SKM-1 (cell line): ENCODE results near the gene GALNT12.

Source experiments
- DNase-seq: peaks from one replicate; lab custom pipeline; 2025; ENCODE audit not compliant: unreplicated experiment; lab: John Stamatoyannopoulos, UW

GALNT12 gene

DNA sequence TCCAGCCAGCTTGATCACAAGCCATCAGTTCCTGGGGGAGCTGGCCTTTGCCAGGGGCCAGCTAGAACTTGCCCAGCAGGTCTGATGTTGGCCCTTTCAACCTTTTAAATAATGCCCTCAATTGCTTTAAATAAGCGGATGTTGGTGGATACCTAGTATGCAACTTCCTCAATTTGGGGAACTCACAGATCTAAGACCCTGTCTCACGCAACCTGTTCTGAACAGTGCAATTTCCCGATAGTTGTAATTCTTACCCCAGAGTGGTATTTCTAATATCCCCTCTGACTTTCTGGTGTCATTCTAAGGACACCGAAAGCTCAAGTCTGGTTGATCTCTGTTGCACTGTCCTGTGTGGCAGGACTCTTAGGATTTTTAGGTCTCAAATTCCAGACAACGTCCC lies 23.1 kb downstream of the GALNT12 start:
- DNase-seq: no peak

DNA sequence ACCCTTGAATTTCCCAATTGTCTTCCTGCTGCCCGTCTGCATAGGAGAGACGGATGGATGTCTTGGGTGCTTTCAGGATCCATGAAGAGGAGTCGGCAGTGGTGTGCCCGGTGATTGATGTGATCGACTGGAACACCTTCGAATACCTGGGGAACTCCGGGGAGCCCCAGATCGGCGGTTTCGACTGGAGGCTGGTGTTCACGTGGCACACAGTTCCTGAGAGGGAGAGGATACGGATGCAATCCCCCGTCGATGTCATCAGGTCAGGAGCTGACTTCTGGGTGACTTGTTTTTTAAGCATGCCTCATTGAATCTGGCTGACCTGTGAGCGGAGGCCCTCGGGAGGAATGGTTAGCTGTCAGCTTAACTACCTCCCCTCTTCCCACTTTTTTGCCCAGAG lies 24.2 kb downstream of the GALNT12 start:
- no peak for DNase-seq

DNA sequence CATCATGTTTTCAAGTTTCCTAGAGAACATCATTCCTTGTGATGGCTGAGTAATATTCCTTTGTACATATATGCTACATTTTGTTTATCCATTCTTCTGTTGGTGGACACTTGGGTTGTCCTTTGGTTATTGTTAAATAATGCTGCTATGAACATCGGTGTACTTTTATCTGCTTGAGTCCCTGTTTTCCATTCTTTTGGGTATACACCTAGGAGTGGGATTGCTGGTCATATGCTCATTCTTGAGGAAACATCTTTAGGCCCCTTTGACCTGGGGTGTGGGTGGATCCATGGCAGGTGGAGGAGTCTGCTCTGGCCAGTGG lies 25.3 kb downstream of the GALNT12 start:
- no peak for DNase-seq

DNA sequence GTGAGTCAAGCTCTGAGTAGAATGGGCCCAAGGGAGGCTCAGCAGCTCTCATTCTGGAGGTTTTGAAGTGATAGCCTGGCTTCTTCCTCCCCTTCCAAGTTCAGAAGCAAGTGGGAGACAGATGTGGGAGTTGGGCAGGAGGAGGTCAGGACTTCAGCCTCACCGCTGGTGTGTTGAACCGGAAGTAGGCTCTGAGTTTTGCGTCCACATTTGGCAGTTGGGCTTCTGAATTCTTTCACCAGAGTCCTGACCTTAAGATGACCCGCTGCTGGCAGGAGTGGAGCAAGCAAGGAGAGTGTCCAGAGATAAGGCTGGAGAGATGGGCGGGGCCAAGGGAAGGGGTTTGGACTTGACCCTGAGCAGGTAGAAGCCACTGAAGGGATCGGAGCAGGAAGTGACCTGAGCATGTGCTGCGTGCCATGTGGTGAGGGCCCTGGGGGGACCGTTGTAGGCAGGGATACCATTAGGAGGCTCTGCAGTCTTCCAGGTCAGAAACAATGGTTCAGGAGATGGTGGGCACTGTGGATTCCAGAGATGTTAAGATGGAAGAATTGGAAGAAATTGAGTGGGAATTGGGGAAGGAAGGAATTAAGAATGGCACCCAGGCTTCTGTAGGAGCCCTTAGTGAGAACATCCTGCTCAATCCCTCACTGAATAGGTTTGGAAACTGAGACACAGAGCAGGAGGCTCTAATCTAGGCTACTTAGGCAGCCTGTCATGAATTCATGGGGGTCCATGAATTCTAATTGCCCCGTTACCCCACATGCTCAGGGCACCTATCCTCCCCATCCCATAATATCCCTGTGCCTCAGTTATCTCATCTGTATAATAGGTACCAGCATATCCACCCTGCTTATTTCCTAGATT lies 25.9 kb downstream of the GALNT12 start:
- DNase-seq: no peak

DNA sequence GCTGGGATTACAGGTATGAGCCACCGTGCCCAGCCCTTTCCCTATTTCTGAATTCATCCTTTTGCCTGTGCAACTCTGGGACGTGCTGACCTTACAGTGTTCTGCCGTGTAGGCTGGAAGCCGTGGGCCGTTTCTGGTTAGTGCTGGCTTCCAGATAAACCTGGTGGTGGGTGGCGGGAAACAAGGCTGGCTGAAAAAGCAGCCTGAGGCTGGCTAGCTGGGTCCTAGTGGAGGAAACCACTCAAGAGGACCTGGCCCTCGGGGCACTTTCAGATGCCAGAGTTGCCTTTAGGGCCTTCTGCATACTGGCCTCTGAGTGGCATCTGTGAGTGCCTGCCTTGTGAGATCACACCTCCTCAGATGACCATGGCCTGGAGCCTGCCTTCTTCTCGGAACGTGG lies 26.9 kb downstream of the GALNT12 start:
- no peak for DNase-seq

DNA sequence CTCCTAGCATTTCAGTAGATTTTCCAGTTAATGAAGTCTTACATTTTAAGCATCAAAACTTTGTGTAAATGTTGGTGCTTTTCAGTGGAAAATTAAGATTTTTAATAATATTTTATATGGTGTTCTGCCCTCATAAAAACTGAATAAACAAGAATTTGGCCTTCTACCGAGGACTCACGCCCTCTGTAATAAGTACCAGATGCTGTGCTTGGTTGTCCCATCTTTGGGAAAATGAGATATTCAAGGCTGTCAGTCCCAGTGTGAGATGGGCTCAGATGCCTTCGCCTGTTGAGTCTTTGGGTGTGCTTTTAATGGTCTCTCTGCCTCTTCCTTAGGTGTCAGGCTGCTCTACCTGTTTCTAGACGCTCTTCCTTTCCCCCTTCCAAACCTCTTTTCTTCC lies 28.7 kb downstream of the GALNT12 start:
- no peak for DNase-seq

DNA sequence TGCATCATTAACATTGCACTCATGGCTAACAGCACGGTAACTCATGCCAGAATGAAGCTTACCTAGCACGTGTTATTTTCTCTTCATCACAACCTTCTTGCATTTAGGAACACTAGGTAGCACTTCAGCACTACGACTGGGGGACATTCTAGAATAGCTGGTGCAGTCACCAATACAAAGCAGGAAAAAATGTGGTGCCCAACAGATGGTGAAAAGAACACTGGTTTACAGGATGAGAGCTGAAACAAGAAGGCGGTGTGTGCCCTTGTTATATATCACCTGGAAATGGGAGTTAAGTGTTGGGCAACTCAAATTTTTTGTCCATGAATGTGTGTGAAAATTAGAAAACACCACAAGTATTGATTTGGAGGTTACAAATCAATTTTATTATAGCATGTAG lies 30.0 kb downstream of the GALNT12 start:
- DNase-seq: no peak

DNA sequence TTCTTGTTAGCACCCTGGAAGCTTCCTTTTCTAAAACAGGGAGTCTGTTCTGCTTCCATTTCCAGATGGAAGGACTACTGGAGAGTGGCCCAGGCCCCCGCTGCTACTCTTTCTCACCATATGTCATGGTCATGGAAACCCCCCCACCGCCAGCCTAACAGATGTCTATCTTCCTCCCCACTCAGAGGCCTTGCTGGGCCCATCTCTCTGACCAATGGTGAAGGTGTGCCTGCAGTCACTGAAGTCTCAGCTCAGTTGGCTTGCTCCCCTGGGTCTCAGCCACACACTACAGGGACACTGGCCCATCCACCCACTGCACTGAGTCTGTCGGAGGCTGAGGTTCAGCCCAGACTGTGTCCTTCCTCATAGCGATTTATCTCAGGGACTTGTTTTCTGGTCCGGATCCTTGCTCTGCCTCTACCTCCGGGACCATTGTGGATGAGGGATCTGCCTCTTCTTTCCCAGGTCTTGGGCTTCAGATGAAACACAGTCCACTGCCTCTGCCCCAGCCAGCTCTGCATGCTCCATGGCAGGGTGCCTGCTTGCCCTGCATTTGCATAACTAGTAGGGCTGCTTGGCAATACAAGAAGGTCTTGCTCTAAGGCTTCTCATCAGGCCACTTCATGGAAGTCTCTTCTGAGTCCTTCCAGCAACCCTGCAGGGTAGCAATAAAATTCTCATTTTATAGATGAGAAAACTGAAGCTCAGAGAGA lies 30.8 kb downstream of the GALNT12 start:
- no peak for DNase-seq

DNA sequence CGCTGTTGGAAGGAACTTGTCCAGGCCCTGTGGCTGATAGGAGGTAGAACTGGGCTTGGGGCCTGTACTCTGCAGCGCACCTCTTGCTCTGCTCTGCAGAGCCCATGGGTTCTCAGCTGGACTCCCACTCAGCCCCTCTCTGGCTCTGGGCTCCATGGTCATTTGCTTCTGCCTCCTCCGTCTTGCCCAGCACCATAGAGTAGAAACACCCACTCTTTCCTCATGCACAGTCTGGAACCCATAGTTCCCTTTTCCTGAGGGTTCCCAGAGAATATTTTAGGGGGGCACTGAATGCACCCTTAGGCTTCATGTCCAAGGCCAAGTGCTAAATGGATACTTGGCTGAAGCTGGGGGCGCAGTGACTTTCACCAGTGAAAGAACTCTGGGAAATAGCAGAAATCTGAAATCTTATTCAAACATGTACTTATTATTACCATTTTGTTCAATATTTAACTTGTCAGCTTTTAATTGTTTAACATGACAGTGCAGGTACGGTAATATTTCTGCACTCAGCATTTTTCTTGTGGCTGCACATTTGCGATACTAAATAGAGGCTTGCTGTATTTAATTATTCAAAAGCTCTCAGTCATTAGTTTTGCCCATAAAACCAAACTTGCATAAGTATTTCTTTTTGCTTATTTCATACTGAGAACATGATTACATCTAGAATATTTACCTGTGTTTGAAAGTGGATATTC lies 31.5 kb downstream of the GALNT12 start:
- no peak for DNase-seq

DNA sequence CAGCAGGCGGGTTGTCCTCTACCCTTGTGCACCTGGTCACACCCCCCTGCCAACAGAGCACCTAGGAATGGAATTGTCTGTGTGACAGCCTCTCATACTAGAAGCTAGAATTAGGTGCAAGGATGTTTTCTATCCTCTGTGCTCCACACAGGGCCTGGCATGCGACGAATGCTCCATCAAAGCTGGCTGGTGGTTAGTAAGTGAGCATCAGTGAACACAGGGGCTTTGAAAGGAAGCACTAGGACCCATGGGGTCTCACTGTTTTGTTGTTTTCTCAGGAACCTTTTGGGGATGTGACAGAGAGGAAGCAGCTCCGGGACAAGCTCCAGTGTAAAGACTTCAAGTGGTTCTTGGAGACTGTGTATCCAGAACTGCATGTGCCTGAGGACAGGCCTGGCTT lies 32.3 kb downstream of the GALNT12 start:
- no peak for DNase-seq

DNA sequence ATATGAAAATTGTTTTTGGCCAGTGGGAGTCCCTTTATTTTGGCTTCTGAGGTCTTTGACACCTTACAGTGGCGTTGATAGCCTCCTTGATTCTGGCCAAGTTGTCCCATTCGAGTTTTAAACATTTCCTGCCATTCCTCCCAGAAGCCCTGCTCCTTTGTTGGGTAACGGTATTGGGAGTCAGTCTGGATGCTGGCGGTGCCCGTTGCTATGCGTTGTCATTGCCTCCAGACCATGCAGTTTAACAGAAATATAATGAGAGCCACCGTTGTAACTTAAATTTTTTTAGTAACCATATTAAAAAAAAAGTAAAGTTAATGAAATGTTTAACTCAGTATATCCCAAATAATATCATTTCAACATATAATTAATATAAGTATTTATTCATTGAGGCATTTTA lies 35.0 kb downstream of the GALNT12 start:
- no peak for DNase-seq

DNA sequence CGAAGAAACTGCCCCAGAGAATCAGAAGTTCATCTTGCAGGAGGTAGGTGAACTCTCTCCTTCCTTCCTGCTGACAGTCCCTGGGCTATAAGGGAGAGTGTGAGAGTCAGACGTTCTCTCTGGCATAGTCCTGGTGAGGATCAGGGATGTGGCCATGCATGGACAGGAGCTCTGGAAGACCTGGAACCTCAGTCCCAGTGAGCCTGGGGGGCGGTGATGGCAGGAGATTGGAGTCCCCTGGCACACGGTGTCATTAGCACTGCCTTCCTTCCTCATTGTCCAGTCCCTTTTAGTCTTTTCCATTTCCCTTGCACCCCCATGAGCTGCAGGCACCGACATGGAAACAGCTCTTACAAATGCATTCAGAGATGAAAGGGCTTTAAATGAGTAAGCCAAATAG lies 38.6 kb downstream of the GALNT12 start:
- no peak for DNase-seq

DNA sequence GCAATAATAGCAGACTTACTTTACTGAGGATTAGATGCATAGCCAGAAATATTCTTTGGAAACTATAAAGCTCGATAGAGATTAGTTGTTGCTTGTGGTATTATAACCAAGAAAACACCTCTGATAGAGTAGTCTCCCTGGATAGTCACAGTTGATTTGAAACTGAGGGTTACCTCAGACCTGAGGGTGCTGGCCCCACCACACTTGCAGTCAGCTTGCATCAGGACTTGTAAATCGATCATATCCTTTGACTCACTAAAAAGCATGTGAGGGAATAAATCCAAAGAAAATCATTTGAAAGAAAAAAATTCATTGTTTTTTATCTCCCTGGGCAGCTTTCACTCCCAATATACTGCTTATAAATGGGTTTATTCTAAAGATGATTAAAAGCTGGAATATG lies 39.4 kb downstream of the GALNT12 start:
- no peak for DNase-seq

DNA sequence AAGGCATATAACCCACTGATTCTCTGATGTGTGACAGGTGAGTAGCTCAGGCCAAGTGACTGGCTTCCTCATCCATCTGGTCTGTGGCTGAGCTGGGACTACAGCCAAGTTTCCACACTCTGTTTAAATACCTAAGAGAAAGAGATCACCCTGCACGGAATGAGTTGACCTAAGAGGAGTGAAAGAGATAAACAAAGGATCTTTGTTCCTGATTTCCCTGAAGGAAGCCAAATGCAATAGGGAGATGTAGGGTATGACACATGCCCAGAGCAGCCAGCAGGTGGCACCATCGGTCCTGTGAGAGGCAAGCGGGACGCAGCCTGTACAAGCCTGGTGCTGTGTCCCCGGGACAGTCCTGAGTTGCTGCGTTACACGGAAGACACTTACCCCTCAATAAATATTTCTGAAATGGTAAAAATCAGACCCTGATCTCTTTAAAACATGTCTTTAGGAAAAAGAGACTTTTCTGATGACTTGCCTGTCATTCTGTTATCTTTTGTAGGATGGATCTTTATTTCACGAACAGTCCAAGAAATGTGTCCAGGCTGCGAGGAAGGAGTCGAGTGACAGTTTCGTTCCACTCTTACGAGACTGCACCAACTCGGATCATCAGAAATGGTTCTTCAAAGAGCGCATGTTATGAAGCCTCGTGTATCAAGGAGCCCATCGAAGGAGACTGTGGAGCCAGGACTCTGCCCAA lies 41.1 kb downstream of the GALNT12 start:
- DNase-seq: peak; percentile 15

DNA sequence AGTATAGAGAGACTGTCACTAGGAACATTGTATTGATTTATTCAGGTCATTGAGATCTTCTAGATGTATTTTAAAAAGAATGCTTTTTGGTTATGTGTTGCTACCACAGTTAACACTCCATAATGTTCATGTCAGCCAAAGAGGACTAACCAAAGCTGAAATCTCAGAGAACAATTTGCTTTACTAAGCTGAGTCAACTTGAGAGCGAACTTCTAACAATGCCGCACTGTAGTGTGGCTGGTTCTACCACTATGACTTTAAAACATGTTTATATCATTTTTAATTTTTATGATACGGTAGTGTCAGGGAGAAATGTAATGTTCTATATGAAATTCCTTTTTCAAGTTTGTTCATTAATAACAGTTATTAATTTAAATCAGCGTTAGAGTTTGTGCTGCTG lies 42.1 kb downstream of the GALNT12 start:
- DNase-seq: no peak

DNA sequence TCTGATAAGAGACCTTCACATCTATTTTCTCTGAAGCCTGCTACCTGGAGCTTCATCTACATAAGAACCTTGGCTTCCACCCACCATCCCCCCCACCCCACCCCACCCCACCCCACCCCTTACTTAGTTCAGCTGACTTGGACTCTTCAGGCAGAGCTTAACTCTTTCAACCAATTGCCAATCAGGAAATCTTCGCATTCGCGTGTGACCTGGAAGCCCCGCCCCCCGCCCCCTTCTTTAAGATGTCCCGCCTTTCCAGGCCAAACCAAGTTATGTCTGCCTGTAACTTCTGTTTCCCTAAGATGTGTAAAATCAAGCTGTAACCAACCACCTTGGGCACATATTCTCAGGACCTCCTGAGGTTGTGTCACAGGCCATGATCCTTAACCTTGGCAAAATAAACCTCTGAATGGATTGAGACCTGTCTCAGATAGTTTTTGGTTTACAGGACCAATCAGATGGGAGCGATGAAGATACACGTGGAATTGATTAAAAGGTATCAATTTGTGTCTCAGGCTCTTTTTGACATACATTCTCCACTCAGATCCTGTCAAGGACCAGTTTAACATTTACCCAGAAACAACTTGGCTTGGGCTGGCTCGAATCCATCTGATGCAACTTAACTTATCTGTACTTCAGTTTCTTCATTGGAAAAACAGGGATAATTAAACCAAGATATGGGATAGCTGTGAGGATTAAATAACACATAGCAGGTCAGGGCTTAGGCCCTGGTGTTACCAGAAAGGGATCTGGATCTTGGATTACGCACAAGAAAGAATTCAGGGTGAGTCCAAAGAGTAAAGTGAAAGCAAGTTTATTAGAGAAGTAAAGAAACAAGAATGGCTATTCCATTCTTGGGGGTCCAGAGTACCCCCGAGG lies 43.6 kb downstream of the GALNT12 start:
- DNase-seq: no peak

DNA sequence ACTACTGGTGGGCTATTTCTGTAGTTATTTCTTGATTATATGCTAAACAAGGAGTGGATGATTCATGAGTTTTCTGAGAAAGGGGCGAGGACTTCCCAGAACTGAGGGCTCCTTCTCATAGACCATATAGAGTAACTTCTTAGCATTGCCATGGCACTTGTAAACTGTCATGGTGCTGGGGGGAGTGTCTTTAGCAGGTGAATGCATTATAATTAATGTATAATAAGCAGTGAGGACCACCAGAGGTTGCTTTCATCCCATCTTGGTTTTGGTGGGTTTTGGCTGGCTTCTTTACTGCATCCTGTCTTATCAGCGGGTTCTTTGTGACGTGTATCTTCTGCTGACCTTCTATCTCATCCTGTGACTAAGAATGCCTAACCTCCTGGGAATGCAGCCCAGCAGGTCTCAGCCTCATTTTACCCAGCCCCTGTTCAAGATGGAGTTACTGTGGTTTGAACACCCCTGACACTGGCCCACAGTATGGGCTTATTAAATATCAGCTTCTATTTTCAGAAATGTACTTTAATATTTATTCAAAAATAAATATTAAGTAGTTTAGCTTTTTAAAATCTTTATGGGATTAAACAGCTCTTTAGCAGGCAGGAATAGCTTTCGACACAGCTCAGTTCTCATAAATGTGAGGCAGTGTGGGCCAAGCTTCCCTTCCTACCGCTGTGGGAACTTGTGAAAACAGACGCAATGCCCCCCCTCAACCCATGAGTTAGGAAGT lies 44.4 kb downstream of the GALNT12 start:
- no peak for DNase-seq

DNA sequence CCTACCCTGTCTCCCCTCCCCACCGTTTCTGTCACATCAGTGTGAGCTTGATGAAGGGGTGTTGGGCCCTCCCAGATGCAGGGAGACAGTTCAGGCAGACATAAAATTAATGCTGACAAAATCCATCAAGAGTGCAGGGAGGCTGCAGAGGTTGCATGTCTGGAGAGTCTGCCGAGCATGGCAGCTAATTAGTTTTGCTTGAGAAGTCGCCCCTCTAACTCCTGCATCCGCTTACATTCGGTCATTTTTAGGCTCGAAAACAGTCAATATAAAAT lies 44.9 kb downstream of the GALNT12 start:
- no peak for DNase-seq

DNA sequence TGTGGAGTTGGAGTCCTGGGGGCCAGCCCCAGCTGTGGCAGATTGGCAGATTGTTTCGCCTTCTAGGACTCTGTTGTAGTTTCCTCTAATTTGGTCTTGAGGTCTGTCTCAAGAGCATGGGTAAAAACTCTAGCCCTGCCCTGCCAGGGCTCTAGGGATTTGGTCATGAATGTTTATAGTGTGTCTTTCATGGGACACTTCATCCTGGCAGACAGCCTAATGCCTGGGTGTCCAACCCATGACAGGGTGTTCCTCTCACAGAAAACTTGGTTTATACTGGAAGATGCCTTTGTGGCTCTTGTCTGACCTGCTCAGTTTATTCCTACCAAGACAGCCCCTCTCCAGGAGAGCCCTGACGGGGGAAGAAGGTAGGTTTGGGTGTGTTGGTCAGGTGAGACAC lies 45.5 kb downstream of the GALNT12 start:
- no peak for DNase-seq

DNA sequence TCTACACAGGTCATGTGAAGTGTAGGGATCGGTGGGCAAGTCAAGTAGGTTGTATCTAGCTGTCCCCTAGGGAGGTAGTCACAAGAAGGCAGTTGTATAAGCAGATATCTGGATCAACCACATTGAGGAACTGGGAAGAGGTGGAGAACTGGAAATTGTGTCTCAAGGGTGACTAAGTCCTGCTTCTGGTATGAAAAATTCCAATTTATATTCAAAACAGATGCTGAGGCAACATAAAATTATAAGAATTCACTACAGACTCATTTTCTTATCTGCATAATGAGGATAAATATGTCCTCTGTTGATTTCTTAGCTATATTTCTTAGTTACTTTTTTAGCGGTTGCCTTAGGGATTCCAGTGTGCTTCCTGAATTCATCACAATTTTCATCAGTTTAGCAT lies 46.8 kb downstream of the GALNT12 start:
- no peak for DNase-seq
